Ascending aorta (tissue), 2 donors: ENCODE data around the gene MYADML2. TPM values are rescaled to one million over a fixed set of nuclear protein-coding genes. Genes with fewer than 3 reads are reported as not detected.

ENCODE experiments used
- DNase-seq, 2 donors: peaks; one replicate each; pipeline ENCODE4 v3.0.0-alpha.2; 2019; ENCODE audit warnings: low spot score in 2 of 2
- H3K27ac ChIP-seq, 2 donors: fragments of 200-600 bp; sonication (generic); one replicate each; pipeline ENCODE4 v1.5.1; 2016 to 2017; ENCODE audit warnings: mild to moderate bottlenecking in 1 of 2
- H3K27me3 ChIP-seq: fragments of 200-600 bp; sonication (generic); one replicate; pipeline ENCODE4 v1.5.1; 2017
- H3K36me3 ChIP-seq, 2 donors: fragments of 200-600 bp; sonication (generic); one replicate each; pipeline ENCODE4 v1.5.1; 2016
- H3K4me1 ChIP-seq, 2 donors: fragments of 200-600 bp; sonication (generic); one replicate each; pipeline ENCODE4 v1.5.1; 2016 to 2017; ENCODE audit warnings: mild to moderate bottlenecking in 1 of 2
- H3K4me3 ChIP-seq, 2 donors: fragments of 200-600 bp; sonication (generic); one replicate each; pipeline ENCODE4 v1.5.1; 2016 to 2017; ENCODE audit warnings: mild to moderate bottlenecking in 1 of 2
- H3K9me3 ChIP-seq, 2 donors: fragments of 200-600 bp; sonication (generic); one replicate each; pipeline ENCODE4 v1.5.1; 2016
- intact Hi-C: fragments of 100-400 bp; cut with DNase I; formaldehyde crosslinking; loops from one replicate; pipeline ENCODE4 v1.15.1; 2023
- total RNA-seq: library from RNA; depleted of rRNA; stranded (reverse); fragments of >200 nt; gene quantifications from one replicate; pipeline ENCODE4 v1.1.0, GENCODE V29; 2016
- TF ChIP-seq, protein P1 (sequence below), 3 experiments: fragments of 200-600 bp in 2 of 3; fragments of 450-650 bp in 1 of 3; sonication (generic) in 2 of 3; IDR thresholded peaks; one replicate each; pipeline ENCODE4 v1.5.1; 2016 to 2019; ENCODE audit warnings: antibody characterized with exemption in 3 of 3, mild to moderate bottlenecking in 1 of 3, moderate library complexity in 1 of 3

Gene MYADML2
- total RNA-seq, 1 donor from 2014 or later = not detected

DNA sequence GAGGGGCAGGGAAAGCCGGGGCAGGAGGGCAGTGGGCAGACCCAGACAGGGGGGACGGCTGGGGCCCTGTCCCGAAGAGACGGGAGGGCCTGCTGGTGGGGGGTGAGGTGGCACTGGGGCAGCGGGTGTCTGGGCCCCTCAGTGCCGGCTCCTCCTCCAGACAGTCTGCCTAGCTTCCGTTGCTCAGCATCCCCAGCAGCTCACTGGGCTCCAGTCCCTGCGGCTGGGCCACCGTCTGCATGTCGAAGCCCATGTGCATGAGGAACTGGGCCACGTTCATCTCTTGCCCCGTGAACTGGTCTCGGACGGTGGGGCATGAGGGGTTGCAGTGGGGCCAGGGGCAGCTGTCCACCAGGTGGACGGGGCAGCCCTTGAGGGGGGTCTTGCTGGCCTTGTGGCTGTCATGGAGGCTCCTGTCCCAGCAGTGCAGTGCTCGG is 5.8 kb upstream of the MYADML2 start:
- H3K27me3 ChIP-seq = peaks cover 3% of the 10 kb centered on the region
- intact Hi-C loops = no loop called here

DNA sequence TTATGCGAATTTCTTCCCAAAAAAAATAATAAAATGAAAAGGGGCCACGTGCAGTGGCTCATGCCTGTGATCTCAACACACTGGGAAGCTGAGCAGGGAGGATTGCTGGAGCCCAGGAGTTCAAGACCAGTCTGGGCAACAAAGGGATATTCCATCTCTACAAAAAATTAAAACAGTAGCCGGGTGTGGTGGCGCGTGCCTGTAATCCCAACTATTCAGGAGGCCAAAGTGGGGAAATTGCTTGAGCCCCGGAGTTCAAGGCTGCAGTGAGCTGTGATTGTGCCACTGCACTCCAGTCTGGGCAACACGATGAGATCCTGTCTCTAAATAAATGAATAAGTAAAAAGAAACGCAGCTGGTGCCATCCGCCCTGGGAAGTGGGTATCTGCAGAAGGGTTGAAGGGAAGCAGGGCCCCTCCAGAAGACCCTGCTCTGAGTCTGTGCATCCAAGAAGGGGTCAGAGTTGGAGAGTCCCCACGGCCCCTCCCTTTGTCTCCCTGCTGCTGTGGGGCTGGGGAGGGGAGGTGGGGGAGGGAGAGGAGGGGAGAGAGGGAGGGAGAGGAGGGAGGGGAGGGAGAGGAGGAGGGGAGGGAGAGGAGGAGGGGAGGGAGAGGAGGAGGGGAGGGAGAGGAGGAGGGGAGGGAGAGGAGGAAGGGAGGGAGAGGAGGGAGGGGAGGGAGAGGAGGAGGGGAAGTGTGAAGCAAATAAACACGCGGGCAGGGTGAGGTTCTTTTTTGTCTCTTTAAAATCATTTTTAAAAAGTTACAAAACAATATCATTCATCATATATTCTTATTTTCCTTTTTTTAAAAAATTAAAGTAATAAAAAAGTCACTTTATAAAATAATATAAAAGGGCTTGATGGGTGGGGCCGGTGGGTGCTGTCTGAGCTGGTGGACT is 5.0 kb upstream of the MYADML2 start:
- no peak for DNase-seq
- intact Hi-C loops = no loop called here

More for the DNA sequence above, 5.8 kb upstream of the MYADML2 start:
- H3K4me3 ChIP-seq = no peak overlapping the region
- DNase-seq = no peak
- no peaks in the 10 kb centered on the region for H3K4me1 ChIP-seq
- TF ChIP-seq, protein P1, sequence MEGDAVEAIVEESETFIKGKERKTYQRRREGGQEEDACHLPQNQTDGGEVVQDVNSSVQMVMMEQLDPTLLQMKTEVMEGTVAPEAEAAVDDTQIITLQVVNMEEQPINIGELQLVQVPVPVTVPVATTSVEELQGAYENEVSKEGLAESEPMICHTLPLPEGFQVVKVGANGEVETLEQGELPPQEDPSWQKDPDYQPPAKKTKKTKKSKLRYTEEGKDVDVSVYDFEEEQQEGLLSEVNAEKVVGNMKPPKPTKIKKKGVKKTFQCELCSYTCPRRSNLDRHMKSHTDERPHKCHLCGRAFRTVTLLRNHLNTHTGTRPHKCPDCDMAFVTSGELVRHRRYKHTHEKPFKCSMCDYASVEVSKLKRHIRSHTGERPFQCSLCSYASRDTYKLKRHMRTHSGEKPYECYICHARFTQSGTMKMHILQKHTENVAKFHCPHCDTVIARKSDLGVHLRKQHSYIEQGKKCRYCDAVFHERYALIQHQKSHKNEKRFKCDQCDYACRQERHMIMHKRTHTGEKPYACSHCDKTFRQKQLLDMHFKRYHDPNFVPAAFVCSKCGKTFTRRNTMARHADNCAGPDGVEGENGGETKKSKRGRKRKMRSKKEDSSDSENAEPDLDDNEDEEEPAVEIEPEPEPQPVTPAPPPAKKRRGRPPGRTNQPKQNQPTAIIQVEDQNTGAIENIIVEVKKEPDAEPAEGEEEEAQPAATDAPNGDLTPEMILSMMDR (IDR thresholded peaks at IDR 0.05) = no peak
- H3K27ac ChIP-seq = no peak overlapping the region
- no peaks in the 10 kb centered on the region for H3K9me3 ChIP-seq
- H3K36me3 ChIP-seq = no peaks in the 10 kb centered on the region

DNA sequence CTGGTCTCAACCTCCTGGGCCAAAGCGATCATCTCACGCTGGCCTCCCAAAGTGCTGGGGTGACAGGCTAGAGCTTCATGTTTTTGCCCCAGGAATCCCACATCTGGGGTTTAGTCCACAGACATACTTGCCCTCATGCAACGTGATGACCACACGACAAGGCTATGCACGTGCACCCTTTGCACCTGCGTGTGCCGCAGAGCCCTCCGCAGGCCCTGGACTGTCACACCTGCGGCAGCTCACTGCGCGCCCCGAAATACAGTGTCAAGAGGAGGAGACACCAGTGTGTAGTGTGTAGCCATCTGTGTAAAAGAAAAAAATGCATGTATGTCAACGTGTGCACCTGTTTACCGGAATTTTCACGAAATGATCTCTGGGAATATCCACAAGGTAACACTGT is 3.5 kb upstream of the MYADML2 start:
- Histone ChIP-seq H3K9me3 (no peaks in the 10 kb centered on the region), H3K27me3 (peaks cover 3% of the 10 kb centered on the region), H3K36me3 (no peaks in the 10 kb centered on the region), H3K4me1 (no peaks in the 10 kb centered on the region), H3K4me3 (no peak overlapping the region), H3K27ac (no peak overlapping the region)
- intact Hi-C loops = no loop called here
- DNase-seq = no peak
- TF ChIP-seq, protein P1 (IDR thresholded peaks at IDR 0.05) = no peak

More for the DNA sequence above, 5.0 kb upstream of the MYADML2 start:
- Histone ChIP-seq H3K36me3 (no peaks in the 10 kb centered on the region), H3K9me3 (no peaks in the 10 kb centered on the region), H3K4me3 (no peak overlapping the region), H3K27me3 (peaks cover 3% of the 10 kb centered on the region), H3K27ac (no peak overlapping the region), H3K4me1 (no peaks in the 10 kb centered on the region)
- TF ChIP-seq, protein P1 (IDR thresholded peaks at IDR 0.05) = no peak

DNA sequence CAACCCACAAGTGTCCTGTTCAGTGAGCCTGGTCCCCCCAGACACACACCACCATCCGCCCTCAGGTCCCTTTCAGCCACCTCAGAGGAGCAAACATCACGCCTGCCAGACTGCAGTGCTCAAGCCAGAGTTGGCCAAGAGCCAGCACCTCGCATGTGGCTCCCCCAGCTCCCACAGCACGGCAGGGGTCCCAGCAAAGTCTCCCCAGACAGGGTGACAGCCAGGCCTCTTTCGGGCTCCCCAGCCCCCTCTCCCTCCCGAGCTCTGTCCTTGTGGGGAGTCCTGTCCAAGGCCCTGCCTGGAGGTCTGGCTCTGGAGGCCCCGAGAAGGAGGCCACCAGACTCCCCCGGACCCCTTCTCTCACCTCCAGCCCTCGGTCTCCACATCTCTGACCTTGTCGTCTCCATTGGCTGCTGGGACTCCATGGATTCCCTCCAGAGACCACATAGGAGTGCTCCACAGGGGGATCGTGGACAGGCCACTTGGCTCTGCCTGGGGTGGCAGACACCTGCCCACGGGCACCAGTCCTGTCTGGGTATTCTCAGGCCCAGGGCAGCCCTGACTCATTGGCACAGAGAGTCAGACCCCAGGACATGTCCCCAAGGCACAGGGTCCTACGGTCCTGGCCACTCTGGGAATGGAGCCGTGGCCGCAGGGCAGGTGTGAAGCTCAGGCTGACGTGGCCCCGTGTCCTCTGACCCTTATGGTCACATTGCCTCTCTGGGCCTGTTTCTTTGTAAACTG is 1.8 kb upstream of the MYADML2 start:
- TF ChIP-seq, protein P1 (IDR thresholded peaks at IDR 0.05) = no peak
- intact Hi-C loops = no loop called here
- no peaks in the 10 kb centered on the region for H3K36me3 ChIP-seq
- H3K27ac ChIP-seq = no peak overlapping the region
- no peaks in the 10 kb centered on the region for H3K4me1 ChIP-seq
- no peak for DNase-seq
- no peak overlapping the region for H3K4me3 ChIP-seq
- H3K27me3 ChIP-seq = peaks cover 3% of the 10 kb centered on the region
- no peaks in the 10 kb centered on the region for H3K9me3 ChIP-seq

DNA sequence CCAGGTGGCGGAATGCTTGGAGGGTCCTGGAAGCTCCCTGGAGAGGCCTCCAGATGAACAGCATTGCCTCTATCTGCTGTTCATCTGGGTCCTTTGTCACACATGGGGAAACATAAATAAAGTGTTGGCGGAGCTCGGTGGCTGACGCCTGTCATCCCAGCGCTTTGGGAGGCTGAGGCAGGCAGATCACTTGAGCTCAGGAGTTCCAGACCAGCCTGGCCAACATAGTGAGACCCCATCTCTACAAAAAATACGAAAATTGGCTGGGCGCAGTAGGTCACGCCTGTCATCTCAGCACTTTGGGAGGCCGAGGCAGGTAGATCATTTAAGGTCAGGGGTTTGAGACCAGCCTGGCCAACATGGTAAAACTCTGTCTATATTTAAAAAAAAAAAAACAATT is 2.2 kb downstream of the MYADML2 start:
- H3K4me1 ChIP-seq = peaks cover 0 to 4% of the 10 kb centered on the region in 2 donors
- TF ChIP-seq, protein P1 (IDR thresholded peaks at IDR 0.05) = no peak
- no peaks in the 10 kb centered on the region for H3K9me3 ChIP-seq
- no peak overlapping the region for H3K4me3 ChIP-seq
- intact Hi-C loops = no loop called here
- no peaks in the 10 kb centered on the region for H3K36me3 ChIP-seq
- peaks cover 10% of the 10 kb centered on the region for H3K27me3 ChIP-seq
- no peak overlapping the region for H3K27ac ChIP-seq
- DNase-seq = no peak
